ENCODE results near the gene FZD2.

DNA sequence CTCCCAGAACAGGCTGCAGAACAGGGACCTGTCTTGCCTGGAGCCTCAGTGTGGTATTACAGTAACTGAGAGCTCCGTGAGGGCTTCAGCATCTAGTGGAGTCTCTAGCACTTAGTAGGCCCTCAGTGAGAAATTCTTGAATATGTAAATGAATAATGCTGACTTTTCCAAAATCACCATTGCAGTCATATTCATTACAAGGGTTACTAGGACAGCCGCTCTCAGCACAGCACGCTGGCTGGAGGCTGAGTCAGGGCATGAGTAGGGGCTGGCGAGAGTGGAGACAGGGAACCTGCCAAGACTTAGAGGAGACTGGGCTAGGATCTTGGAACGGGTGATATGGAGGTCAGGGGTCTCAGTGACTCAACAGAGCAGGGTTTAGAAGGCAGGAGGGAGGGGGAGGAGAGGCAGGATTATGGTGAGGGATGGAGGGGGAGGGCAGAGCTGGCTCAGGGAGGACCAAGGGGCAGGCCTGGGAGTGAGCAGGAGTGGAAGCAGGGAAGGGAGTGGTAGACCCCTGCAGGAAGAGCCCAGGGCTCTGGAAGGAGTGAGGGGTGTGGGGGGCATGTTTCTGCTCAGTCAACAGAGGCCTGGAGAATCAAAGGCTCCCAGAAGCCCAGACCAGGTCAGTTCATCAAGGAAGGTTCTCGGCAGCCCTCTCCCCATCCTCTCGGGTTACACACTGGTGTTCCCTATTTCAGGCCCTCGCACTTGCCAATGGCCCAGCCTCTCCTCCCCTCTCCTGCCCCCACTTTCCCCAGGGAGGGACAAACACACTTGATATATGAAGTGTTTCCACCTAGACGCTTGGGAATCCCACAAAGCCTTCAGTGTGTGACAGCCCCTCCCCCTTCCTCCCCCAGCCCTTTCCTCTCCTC, 42.3 kb downstream of the FZD2 start:
- TF ChIP-seq, protein P1, sequence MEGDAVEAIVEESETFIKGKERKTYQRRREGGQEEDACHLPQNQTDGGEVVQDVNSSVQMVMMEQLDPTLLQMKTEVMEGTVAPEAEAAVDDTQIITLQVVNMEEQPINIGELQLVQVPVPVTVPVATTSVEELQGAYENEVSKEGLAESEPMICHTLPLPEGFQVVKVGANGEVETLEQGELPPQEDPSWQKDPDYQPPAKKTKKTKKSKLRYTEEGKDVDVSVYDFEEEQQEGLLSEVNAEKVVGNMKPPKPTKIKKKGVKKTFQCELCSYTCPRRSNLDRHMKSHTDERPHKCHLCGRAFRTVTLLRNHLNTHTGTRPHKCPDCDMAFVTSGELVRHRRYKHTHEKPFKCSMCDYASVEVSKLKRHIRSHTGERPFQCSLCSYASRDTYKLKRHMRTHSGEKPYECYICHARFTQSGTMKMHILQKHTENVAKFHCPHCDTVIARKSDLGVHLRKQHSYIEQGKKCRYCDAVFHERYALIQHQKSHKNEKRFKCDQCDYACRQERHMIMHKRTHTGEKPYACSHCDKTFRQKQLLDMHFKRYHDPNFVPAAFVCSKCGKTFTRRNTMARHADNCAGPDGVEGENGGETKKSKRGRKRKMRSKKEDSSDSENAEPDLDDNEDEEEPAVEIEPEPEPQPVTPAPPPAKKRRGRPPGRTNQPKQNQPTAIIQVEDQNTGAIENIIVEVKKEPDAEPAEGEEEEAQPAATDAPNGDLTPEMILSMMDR (IDR thresholded peaks at IDR 0.05; ENCODE audit: low read length) = no peak
- no peak for TF ChIP-seq EZH2phosphoT487 (IDR thresholded peaks at IDR 0.05; ENCODE audit: low read length)
